DND-41 (cell line): Measurements from ENCODE around the gene HIPK4.

Experiments used
- CTCF ChIP-seq: IDR thresholded peaks from 2 replicates; pipeline ENCODE4 v1.5.1; 2012; ENCODE audit warnings: borderline replicate concordance, low read length, moderate library complexity, mild to moderate bottlenecking; ENCODE audit not compliant: poor library complexity, severe bottlenecking; ENCODE audit errors: extremely low read depth
- EZH2 ChIP-seq: IDR thresholded peaks from 3 replicates; pipeline ENCODE4 v1.6.1; 2012; ENCODE audit warnings: borderline replicate concordance, low read depth, mild to moderate bottlenecking, moderate library complexity, low read length, inconsistent platforms; ENCODE audit not compliant: severe bottlenecking

DNA sequence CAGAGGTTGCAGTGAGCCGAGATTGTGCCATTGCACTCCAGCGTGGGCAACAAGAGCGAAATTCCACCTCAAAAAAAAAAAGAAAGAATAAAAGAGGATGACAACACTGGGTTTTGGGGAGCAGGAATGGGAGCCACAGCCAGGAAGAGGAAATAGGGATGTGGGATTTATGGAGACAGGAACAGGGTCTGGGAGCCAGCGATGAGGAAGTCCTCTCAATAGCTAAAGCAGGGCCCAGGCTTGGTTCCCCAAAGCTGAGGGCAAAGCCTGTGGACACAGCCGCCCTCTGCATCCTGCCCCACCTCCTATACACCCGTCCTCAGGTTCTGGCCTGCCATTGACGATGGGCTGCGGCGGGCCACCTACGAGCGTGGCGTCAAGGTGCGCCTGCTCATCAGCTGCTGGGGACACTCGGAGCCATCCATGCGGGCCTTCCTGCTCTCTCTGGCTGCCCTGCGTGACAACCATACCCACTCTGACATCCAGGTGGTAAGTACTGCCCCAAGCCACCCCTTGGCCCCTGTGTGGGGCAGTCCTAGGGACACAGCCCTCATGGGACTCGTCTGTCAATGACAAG, 13.6 kb downstream of the HIPK4 start:
- TF ChIP-seq CTCF (no peak), EZH2 (no peak)
